GM21723 (cell line): ENCODE data around the gene SND1.
"Not testable (repeated sequence)": the region's sequence is repeated elsewhere in the genome, so short reads cannot be mapped to it uniquely, and the experiment has no call there.

ENCODE experiments used
- ATAC-seq: cut with Tn5 transposase; IDR thresholded peaks from one replicate; pipeline ENCODE4 v1.9.1; 2021; ENCODE audit warnings: mild to moderate bottlenecking, moderate library complexity; ENCODE audit not compliant: unreplicated experiment

Gene SND1

GRCh38 chr7:127901895-127902703, 250.1 kb downstream of the SND1 start:
- ATAC-seq = no peak

GRCh38 chr7:127902753-127903152, 250.8 kb downstream of the SND1 start:
- not testable (repeated sequence) for ATAC-seq

GRCh38 chr7:127903892-127904669, 252.1 kb downstream of the SND1 start:
- no peak for ATAC-seq

- ATAC-seq = no peak
These were observed 252.6 kb downstream of the SND1 start for GRCh38 chr7:127904670-127904985.

DNA sequence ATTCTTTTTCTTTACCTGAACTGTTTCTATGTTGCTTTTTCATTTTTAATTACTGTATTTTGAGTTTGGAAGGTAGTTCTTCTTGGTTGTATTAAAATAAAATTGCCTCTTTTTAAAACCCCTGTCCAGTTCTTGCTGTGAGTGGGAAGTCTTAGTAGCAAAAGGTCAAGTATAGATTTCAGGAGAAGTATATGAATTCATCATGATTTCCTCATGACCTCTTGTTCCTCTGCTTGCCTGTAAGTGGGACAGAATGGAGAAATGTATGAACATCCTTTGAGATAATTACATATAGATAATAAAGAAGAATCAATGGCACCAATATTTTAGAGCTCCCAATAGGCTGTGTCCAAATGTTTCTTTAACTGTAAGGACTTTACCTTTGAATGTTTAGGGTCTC, 253.0 kb downstream of the SND1 start:
- ATAC-seq = no peak

DNA sequence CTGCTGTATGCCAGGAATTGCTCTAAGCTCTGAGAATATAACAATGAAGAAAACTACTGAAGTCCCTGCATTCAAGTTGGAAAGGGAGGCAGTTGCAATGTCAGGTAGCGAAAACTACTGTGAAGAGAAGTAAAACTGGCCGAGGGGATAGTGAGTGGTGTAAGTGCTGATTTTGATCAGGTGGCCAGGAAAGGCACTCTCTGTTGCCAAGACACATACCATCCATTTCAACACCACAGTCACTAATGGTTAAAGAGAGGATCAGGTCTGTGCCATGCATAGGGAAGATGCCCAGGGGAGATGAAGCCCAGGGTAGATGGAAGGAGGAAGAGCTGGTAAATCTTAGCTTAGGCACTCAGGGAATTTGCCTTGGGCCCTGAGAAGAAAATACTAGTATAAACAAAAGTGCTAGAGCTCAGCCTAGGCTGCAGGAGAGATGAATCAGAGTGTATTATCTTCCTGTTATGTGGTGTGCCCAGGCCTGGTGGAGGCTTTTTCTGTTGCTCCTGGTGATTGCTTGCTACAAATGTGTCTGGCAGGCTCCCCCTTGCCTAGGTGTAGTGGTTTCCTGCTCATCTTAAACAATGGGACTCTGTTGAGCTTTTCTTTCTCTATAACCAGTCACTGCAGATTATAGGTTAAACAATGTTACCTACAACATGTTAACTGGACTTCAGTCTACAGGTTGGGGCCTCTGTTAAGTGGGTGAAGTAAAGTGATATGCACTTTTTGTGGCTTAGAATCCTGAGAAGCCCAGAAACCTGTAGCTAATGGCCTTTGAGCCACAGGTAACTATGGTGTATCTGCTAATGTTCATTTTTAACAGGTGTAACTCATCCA, 253.7 kb downstream of the SND1 start:
- no peak for ATAC-seq

DNA sequence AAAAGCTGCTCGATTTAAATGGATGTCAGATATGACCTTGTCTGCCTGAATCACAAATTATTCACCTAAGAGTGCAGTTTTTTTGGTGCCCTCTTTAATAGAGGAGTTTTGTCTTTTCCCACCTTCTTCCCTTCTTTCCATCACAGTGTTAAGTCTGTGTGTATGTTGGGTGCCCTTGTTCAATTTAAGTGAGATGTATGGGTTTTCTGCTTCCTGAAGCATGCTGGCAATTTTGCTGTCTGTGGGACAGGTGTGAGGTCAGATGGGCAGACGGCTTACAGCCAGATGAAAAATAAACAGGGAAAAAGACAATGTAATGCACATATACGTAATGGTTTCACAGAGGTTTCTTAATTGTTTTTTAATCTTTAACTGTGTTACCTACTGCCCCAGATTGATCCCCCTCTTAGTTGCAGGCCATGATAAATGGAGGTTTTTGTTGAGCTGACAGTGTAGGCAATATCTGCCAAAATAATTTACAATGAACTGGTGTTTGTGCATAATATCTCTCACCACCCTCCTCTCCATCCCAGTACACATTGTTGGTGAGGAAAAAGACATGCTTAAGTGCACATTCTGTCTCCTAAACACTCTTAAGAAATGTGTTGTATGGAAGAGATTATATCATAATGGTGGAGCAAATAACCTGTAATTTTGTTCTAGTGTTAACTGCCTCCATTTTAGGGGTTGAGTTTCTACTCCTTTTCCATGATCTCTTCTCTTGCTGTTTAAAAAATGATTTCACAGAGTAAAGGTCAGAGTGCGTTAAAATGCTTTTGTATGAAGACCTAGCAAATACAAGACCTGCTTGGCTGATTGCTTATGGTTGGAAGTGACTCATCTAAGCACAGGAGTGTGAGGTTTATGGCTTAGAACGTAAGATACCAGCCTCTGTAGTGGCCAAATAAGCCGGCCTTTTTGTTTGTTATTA, 255.4 kb downstream of the SND1 start:
- ATAC-seq = no peak

DNA sequence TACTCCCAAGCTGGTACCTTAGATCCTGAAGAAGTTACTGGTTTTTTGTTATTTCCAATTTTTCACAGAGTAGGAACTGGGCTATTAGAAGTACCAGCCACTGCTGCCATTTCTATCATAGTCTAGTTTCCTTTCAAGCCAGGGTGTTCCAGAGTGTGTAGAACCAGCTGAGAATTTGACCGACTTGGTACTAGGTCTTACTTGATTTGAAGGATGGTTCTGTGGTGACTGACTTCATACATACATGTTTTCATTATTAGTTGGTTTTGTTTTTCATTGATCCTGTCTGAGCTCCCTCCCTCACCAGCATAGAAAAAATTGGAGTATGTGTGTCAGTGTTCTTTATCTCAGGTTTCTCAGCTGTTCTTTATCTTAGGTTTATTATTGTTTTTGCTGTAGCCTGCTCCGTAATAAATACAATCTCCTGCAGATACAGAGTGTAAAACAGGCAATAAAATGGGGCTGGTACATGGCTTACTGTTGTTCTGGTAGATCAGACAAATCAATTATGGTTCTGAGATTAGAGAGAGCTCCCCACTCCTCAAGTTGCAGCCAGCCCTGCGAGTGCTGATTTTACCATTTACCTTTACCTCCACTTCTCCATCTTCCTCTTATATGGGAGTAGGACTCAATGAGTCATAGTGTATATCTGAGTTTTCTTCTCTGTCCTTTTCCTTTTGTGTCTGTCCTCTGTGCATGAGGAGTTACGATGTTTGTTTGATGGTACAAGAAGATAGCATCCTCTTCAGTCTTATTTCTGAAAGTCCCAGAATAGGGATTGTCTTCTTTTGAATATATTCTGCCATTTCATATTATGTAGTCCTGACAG, 256.6 kb downstream of the SND1 start:
- no peak for ATAC-seq

- no peak for ATAC-seq
These were observed 257.6 kb downstream of the SND1 start for GRCh38 chr7:127909424-127910152.

DNA sequence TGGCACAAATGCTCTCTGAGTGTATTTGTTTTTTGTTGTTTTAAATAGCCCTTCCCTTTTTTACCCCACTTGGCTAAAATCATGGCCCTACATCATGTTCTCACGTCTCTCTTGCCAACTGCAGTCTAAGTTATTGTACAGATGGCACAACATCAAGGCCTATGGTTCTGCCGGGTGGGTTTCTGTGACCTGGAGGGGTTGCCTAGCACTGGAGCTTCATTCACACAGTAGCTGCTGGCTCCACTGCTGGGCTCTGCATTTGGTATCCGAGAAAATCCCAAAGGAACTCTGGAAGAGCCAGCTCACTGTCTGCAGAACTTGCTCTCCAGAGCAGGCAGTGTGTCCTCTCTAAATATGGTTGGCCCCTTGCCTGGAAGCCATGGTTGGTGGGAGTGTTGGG, 258.7 kb downstream of the SND1 start:
- no peak for ATAC-seq

GRCh38 chr7:127911968-127912511, 260.0 kb downstream of the SND1 start:
- peak; percentile 89 for ATAC-seq

DNA sequence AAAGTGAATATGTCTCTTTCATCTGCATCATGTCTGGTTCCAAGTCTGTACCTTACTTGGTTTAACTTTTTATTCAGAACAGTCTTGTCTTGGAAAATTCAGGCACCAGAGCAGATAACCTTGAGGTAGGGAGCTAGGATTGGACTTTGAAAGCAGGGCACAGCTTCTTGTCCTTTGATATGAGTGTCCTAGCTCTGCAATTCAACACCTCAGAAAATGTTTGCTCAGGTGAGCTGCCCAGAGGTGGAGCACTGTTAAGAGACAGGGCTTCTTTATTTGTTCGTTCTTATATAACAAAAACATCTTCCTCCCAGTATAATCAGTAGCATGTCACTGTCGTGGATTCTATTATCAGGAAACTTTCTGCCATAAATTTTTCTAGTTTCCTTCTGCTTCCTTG, 260.9 kb downstream of the SND1 start:
- ATAC-seq = no peak

- no peak for ATAC-seq
These were observed 261.7 kb downstream of the SND1 start for GRCh38 chr7:127913686-127914085.

DNA sequence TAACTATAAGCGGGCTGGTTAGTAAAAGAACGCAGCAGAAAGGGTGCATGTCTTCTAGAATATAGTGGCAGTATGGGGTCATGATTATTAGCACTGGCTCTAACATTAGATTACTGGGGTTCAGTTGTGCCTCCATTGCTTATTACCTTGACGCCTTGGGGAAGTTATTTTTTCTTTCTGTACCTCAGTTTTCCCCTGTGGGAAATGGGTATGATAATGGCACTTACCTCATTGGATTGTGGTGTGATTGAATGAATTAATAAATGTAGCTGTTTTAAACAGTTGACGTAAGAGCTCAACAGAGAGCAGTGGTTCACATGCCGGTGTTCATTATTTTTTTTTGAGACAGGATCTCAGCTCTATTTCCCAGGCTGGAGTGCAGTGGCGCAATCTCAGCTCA, 262.7 kb downstream of the SND1 start:
- no peak for ATAC-seq

- no peak for ATAC-seq
These were observed 264.7 kb downstream of the SND1 start for GRCh38 chr7:127916735-127917134.

DNA sequence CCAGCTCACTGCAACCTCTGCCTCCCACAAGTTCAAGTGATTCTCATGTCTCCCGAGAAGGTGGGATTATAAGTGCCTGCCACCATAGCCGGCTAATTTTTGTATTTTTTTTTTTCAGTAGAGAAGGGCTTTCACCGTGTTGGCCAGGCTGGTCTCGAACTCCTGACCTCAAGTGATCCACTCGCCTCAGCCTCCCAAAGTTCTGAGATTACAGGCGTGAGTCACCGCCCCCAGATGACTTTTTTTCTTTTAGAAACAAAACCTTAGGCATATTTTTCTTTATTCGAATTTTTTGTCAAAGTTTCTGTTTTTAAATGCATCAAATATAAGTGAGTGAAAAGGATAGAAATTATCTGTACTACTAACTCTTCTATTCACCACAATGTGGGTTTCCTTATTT, 266.1 kb downstream of the SND1 start:
- ATAC-seq = no peak

DNA sequence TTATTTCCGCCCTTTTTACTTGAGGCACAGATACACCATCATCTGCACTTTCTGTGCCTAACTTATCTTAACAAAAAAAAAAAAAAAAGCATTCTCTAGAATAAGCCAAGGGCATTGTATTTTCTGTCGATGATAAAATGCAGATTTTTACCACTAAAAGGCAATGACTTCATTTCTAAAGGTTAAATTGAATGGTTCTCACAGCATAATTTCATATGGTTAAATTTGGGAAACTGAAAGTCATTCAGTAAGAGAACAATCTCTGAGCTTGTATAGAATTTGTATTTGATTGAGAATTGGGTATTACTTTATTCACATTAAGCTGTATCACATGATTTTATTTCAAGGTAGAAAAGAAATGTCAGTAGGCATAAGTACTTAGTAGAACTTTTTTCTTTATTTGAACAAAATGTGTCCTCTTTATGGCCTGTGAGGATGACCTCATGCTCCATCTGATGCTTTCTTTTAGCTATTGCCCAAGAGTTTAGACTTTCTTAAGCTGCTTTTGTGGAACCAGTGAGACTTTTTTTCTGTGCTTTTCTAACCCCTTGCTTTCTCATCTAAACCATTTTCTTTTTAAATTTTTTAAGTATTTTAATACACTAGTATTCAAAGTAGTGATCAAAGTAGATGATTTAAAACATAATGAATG, 268.9 kb downstream of the SND1 start:
- no peak for ATAC-seq

DNA sequence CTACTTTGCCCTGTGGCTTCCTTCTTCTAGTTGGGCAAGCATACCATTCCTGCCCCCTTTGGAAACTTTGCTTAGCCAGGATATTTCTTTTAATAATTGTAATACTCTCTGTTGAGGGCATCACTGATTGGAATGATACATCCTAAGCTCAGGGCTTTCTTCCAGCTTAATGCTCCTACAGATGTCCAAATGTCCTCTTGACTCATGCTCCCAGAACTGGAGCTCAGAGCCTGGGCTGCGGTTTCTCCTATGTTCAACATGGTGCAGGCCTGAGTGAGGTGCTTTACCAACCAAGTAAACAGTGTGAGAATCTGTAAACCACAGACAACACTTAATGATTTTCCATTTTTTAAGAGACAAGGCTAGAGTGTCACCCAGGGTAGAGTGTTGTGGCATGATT, 270.7 kb downstream of the SND1 start:
- no peak for ATAC-seq
